ENCODE data around the gene THBD. TPM values are rescaled to one million over a fixed set of nuclear protein-coding genes. Genes with fewer than 3 reads are reported as not detected.
A peak's percentile ranks its signal among the peaks of the same experiment; 100 is the strongest.

The THBD gene
- total and polyA plus RNA-seq, 9 of the 15 experiments (the other 6 are each of a cell fraction or from before 2014, with no cell fraction given): 0.07 to 0.49 (median 0.33) TPM

- TF ChIP-seq EWSR1 (IDR thresholded peaks at IDR 0.05; ENCODE audit: borderline replicate concordance, low read depth, partially characterized antibody): no peak
- no peak for TF ChIP-seq MCM2 (IDR thresholded peaks at IDR 0.05; ENCODE audit: low read depth)
- no peak for TF ChIP-seq ZNF77 (CRISPR knock-in tag; IDR thresholded peaks at IDR 0.05)
- TF ChIP-seq POLR2AphosphoS2 (IDR thresholded peaks at IDR 0.05; ENCODE audit: low read length): no peak
- TF ChIP-seq CEBPB (tag; IDR thresholded peaks at IDR 0.05): no peak
- TF ChIP-seq BMI1 (IDR thresholded peaks at IDR 0.05; ENCODE audit: low read length): no peak
- TF ChIP-seq, protein P1, sequence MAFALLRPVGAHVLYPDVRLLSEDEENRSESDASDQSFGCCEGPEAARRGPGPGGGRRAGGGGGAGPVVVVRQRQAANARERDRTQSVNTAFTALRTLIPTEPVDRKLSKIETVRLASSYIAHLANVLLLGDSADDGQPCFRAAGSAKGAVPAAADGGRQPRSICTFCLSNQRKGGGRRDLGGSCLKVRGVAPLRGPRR (CRISPR knock-in tag; IDR thresholded peaks at IDR 0.05): no peak
- TF ChIP-seq, protein P2, sequence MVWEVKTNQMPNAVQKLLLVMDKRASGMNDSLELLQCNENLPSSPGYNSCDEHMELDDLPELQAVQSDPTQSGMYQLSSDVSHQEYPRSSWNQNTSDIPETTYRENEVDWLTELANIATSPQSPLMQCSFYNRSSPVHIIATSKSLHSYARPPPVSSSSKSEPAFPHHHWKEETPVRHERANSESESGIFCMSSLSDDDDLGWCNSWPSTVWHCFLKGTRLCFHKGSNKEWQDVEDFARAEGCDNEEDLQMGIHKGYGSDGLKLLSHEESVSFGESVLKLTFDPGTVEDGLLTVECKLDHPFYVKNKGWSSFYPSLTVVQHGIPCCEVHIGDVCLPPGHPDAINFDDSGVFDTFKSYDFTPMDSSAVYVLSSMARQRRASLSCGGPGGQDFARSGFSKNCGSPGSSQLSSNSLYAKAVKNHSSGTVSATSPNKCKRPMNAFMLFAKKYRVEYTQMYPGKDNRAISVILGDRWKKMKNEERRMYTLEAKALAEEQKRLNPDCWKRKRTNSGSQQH (CRISPR knock-in tag; IDR thresholded peaks at IDR 0.05): no peak
- TF ChIP-seq MAFF (IDR thresholded peaks at IDR 0.05; ENCODE audit: low read length): no peak
- no peak for TF ChIP-seq STAT5A (IDR thresholded peaks at IDR 0.05; ENCODE audit: borderline replicate concordance, low read length)
- no peak for TF ChIP-seq ZBTB11 (CRISPR knock-in tag; IDR thresholded peaks at IDR 0.05)
- no peak for TF ChIP-seq ZFP91 (CRISPR knock-in tag; IDR thresholded peaks at IDR 0.05)
- no peak for TF ChIP-seq NR2C2 (CRISPR knock-in tag; IDR thresholded peaks at IDR 0.05)
- TF ChIP-seq NR2C2 (tag; IDR thresholded peaks at IDR 0.05): no peak
- peak in 1 of 2 experiments; percentile 44; a peak in 1 of 4 replicates for TF ChIP-seq RCOR1 (IDR thresholded peaks at IDR 0.05; ENCODE audit: borderline replicate concordance in 1 of 2, low read depth in 2 of 2, low read length in 2 of 2)
- no peak for TF ChIP-seq HEY1 (CRISPR knock-in tag; IDR thresholded peaks at IDR 0.05; ENCODE audit: borderline replicate concordance)
Observed at GRCh38 chr20:23060629-23061028, 11.2 kb upstream of the THBD start (continued).
